IMR-90 (cell line): Measurements from ENCODE around the gene CHAC1. TPM values are rescaled to one million over a fixed set of nuclear protein-coding genes. Genes with fewer than 3 reads are reported as not detected.

ENCODE experiments used
- ATAC-seq: fragments of 200-7000 bp; cut with Tn5 transposase; 2 replicates; pipeline ENCODE4 v1.9.1; 2020; ENCODE audit warnings: low read depth, mild to moderate bottlenecking, moderate library complexity
- BruUV-seq: library from RNA; stranded (reverse); fragments of 400-500 nt; replicated peaks from 2 replicates; lab custom pipeline; 2021; lab: Mats Ljungman, UMichigan
- CTCF ChIA-PET: fragments of 300-600 bp; formaldehyde crosslinking; extraction: SDS; loops from one replicate; lab custom pipeline; 2021; ENCODE audit warnings: antibody characterized with exemption; lab: Yijun Ruan, JAX
- POLR2A ChIA-PET: fragments of 300-600 bp; sonication (Branson Sonifier 250); formaldehyde crosslinking; loops from one replicate; lab custom pipeline; 2022; ENCODE audit warnings: antibody characterized with exemption; ENCODE audit not compliant: unreplicated experiment; lab: Charles Lee
- DNase-seq: peaks from one replicate; pipeline ENCODE4 v3.0.0; 2013
- H2AFZ ChIP-seq: replicated peaks from 2 replicates; pipeline ENCODE3; 2013; ENCODE audit warnings: low read length, mild to moderate bottlenecking; ENCODE audit not compliant: poor library complexity
- H2AK5ac ChIP-seq: 2 replicates; pipeline ENCODE4 v1.6.1; 2013; ENCODE audit warnings: low read depth, low read length, inconsistent platforms
- H2AK9ac ChIP-seq: replicated peaks from 2 replicates; pipeline ENCODE3; 2013; ENCODE audit warnings: mild to moderate bottlenecking, low read depth, low read length, moderate library complexity; ENCODE audit not compliant: poor library complexity
- H2BK120ac ChIP-seq: 2 replicates; pipeline ENCODE4 v1.6.1; 2013; ENCODE audit warnings: low read depth, low read length, inconsistent platforms
- H2BK15ac ChIP-seq: 3 replicates; pipeline ENCODE4 v1.6.1; 2013; ENCODE audit warnings: low read depth, low read length, inconsistent platforms
- H2BK20ac ChIP-seq: 2 replicates; pipeline ENCODE4 v1.6.1; 2013; ENCODE audit warnings: low read depth, mild to moderate bottlenecking, inconsistent platforms, low read length, moderate library complexity
- H2BK5ac ChIP-seq: 2 replicates; pipeline ENCODE4 v1.6.1; 2013; ENCODE audit warnings: mild to moderate bottlenecking, low read depth, low read length, inconsistent platforms; ENCODE audit not compliant: poor library complexity, severe bottlenecking
- H3K14ac ChIP-seq: replicated peaks from 2 replicates; pipeline ENCODE4 v1.6.1; 2013; ENCODE audit warnings: low read depth, low read length, inconsistent platforms
- H3K18ac ChIP-seq: 2 replicates; pipeline ENCODE4 v1.6.1; 2013; ENCODE audit warnings: low read depth, low read length, control low read depth
- H3K23ac ChIP-seq: 2 replicates; pipeline ENCODE4 v1.6.1; 2013; ENCODE audit warnings: low read depth, low read length, inconsistent platforms
- H3K27ac ChIP-seq: 2 replicates; pipeline ENCODE4 v1.5.1; 2013; ENCODE audit warnings: mild to moderate bottlenecking, control low read depth, low read length; ENCODE audit not compliant: insufficient read depth
- H3K27me3 ChIP-seq: 2 replicates; pipeline ENCODE4 v1.6.1; 2013; ENCODE audit warnings: low read length; ENCODE audit not compliant: control insufficient read depth, insufficient read depth
- H3K36me3 ChIP-seq: 2 replicates; pipeline ENCODE4 v1.6.1; 2013; ENCODE audit warnings: low read length, mixed read lengths; ENCODE audit not compliant: control insufficient read depth, insufficient read depth
- H3K4ac ChIP-seq: 2 replicates; pipeline ENCODE4 v1.6.1; 2013; ENCODE audit warnings: low read depth, low read length, inconsistent platforms
- H3K4me1 ChIP-seq: 2 replicates; pipeline ENCODE4 v1.6.1; 2013; ENCODE audit warnings: low read length, mixed read lengths; ENCODE audit not compliant: control insufficient read depth, insufficient read depth
- H3K4me2 ChIP-seq: 2 replicates; pipeline ENCODE4 v1.6.1; 2013; ENCODE audit warnings: low read depth, mild to moderate bottlenecking, control low read depth, low read length, moderate library complexity
- H3K4me3 ChIP-seq: 2 replicates; pipeline ENCODE4 v1.5.1; 2013; ENCODE audit warnings: low read depth, mild to moderate bottlenecking, control low read depth, low read length, moderate library complexity; ENCODE audit not compliant: insufficient read depth
- H3K56ac ChIP-seq: 2 replicates; pipeline ENCODE4 v1.6.1; 2013; ENCODE audit warnings: low read length, inconsistent platforms; ENCODE audit not compliant: insufficient read depth; ENCODE audit errors: extremely low read depth
- H3K79me1 ChIP-seq, 2 experiments: 2 replicates each; pipeline ENCODE4 v1.6.1; 2013; ENCODE audit warnings: low read length in 2 of 2, inconsistent platforms in 1 of 2, low read depth in 1 of 2
- H3K9ac ChIP-seq: 2 replicates; pipeline ENCODE4 v1.6.1; 2013; ENCODE audit warnings: low read depth, low read length, control low read depth
- H3K9me1 ChIP-seq: 2 replicates; pipeline ENCODE4 v1.6.1; 2013; ENCODE audit warnings: low read length, inconsistent platforms; ENCODE audit not compliant: insufficient read depth
- H3K9me3 ChIP-seq: 2 replicates; pipeline ENCODE4 v1.6.1; 2013; ENCODE audit warnings: low read length; ENCODE audit not compliant: control insufficient read depth, insufficient read depth
- H4K20me1 ChIP-seq: 2 replicates; pipeline ENCODE4 v1.6.1; 2013; ENCODE audit warnings: low read length, inconsistent platforms; ENCODE audit not compliant: insufficient read depth
- H4K5ac ChIP-seq: 2 replicates; pipeline ENCODE4 v1.6.1; 2013; ENCODE audit warnings: mild to moderate bottlenecking, low read depth, low read length, control low read depth
- H4K8ac ChIP-seq, 2 experiments: 2 replicates each; pipeline ENCODE4 v1.6.1; 2013; ENCODE audit warnings: low read depth in 2 of 2, low read length in 2 of 2, control low read depth in 1 of 2, inconsistent platforms in 1 of 2
- H4K91ac ChIP-seq: 2 replicates; pipeline ENCODE4 v1.6.1; 2013; ENCODE audit warnings: low read depth, low read length, inconsistent platforms; ENCODE audit not compliant: insufficient read depth
- BHLHE40 ChIP-seq: fragments of 150-350 bp; IDR thresholded peaks from 2 replicates; pipeline ENCODE4 v1.6.1; 2016; ENCODE audit warnings: mild to moderate bottlenecking, low read depth, low read length
- CEBPB ChIP-seq: IDR thresholded peaks from 2 replicates; pipeline ENCODE4 v1.6.1; 2012; ENCODE audit warnings: low read depth, low read length, improper control_type of control experiment
- CHD1 ChIP-seq: IDR thresholded peaks from 2 replicates; pipeline ENCODE4 v1.6.1; 2012; ENCODE audit warnings: low read depth, low read length, improper control_type of control experiment
- FOS ChIP-seq: fragments of 150-350 bp; IDR thresholded peaks from 2 replicates; pipeline ENCODE4 v1.6.1; 2016; ENCODE audit warnings: low read depth, low read length
- MAFK ChIP-seq: IDR thresholded peaks from 2 replicates; pipeline ENCODE4 v1.6.1; 2012; ENCODE audit warnings: low read depth, low read length, improper control_type of control experiment
- MAZ ChIP-seq: IDR thresholded peaks from 2 replicates; pipeline ENCODE4 v1.6.1; 2012; ENCODE audit warnings: low read depth, mild to moderate bottlenecking, low read length, improper control_type of control experiment, moderate library complexity, borderline replicate concordance
- MXI1 ChIP-seq: IDR thresholded peaks from 2 replicates; pipeline ENCODE4 v1.6.1; 2012; ENCODE audit warnings: low read depth, mild to moderate bottlenecking, low read length, moderate library complexity, borderline replicate concordance
- NFE2L2 ChIP-seq: fragments of 150-350 bp; IDR thresholded peaks from 2 replicates; pipeline ENCODE4 v1.6.1; 2016; ENCODE audit warnings: low read depth, mild to moderate bottlenecking, low read length
- RAD21 ChIP-seq: IDR thresholded peaks from 2 replicates; pipeline ENCODE4 v1.6.1; 2012; ENCODE audit warnings: low read length, improper control_type of control experiment
- RCOR1 ChIP-seq: IDR thresholded peaks from 2 replicates; pipeline ENCODE4 v1.6.1; 2012; ENCODE audit warnings: mild to moderate bottlenecking, low read length, improper control_type of control experiment; ENCODE audit not compliant: insufficient replicate concordance
- RFX5 ChIP-seq: IDR thresholded peaks from 2 replicates; pipeline ENCODE4 v1.8.0; 2012; ENCODE audit warnings: low read depth, mild to moderate bottlenecking, low read length, moderate library complexity
- SMC3 ChIP-seq: fragments of 150-350 bp; IDR thresholded peaks from 2 replicates; pipeline ENCODE4 v1.6.1; 2016; ENCODE audit warnings: low read depth, mild to moderate bottlenecking, antibody characterized with exemption, low read length, moderate library complexity
- WGBS, 2 experiments: methylation state at CpG; one replicate each; pipeline versions ENCODE4 v1.1.5 to v1.1.7; 2013; ENCODE audit warnings: missing lambda C conversion rate in 2 of 2; ENCODE audit not compliant: insufficient read length in 1 of 2; ENCODE audit errors: extremely low coverage in 2 of 2; 5-methylcytosine and 5-hydroxymethylcytosine counted together
- dilution Hi-C: fragments of 300-500 bp; cut with HindIII; formaldehyde crosslinking; loops from one replicate; pipeline ENCODE4 v1.14.3; 2018; ENCODE audit warnings: low sequenced_read_pairs; ENCODE audit not compliant: unreplicated experiment
- in situ Hi-C: fragments of 300-500 bp; cut with MboI; formaldehyde crosslinking; loops from 3 replicates; pipeline ENCODE4 v1.14.3; 2019; ENCODE audit warnings: low sequenced_read_pairs, inconsistent platforms, mixed read lengths
- intact Hi-C: fragments of 100-400 bp; cut with micrococcal nuclease; formaldehyde crosslinking; loops from 2 replicates; pipeline ENCODE4 v1.10.0; 2022
- polyA plus RNA-seq, 3 experiments: library from polyadenylated mRNA; depleted of rRNA; stranded (reverse); fragments of >200 nt; gene quantifications; 2 replicates each; pipeline ENCODE4 v1.2.3, GENCODE V29; 2012; ENCODE audit warnings: low replicate concordance in 1 of 3
- total RNA-seq: library from RNA; depleted of rRNA; stranded (reverse); fragments of >200 nt; gene quantifications from 2 replicates; pipeline ENCODE4 v1.2.3, GENCODE V29; 2012
- TF ChIP-seq, protein P1 (sequence below): fragments of 150-350 bp; IDR thresholded peaks from 2 replicates; pipeline ENCODE4 v1.6.1; 2017; ENCODE audit warnings: mild to moderate bottlenecking, antibody characterized with exemption, low read length, low read depth
- TF ChIP-seq, protein P2 (sequence below): conservative IDR thresholded peaks from 2 replicates; pipeline ENCODE4 v1.5.1; 2012; ENCODE audit warnings: mild to moderate bottlenecking, low read depth, low read length, improper control_type of control experiment

Gene CHAC1
- total and polyA plus RNA-seq, 2 of the 4 experiments (the other 2 are of a cell fraction) = 51.3 to 77.8 TPM

DNA sequence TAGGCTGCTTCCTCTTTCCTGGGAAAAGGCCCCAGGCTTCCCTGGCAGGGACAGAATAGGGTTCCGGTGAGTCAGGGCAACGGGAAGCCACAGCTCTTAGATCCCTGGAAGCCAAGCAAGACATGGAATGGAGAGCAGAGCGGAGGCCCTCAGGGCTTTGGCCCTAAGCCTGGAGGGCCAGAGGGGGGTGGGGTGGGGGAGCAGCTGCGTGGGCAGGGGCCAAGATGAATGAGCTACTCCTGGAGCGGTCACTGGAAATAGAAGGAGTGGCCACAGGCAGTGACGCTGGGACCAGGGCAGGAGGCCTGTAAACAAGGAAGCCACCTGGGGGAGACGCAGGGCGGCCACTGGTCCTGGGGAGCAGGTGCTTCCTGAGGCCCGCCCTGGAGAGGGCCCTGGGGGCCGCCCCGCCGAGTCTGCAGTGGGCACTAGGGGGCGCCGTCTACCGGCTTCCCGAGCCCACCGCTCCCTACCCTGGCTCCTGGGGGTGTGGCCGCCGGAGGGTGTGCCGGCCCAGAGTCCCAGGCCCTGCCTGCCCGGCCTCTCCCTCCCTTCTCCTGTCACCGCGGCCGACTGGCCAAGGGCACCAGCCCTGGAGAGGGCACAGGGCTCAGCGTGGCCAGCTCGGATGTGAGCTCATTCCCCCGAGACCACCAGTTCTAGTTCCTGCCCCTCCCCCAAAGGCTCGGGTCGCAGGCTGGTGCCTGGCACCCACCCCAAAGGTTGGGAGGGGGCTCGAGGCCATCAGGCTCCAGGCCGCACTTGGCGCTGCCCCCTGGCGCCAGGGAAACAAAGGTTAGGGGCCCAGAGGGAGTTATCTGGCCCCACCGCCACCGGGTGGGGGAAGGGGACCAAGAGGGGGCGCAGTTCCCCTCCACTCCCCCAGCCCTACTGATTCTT is 46.9 kb upstream of the CHAC1 start:
- Histone ChIP-seq H2BK20ac (peak overlapping the region; percentile 36; the same call in 1 of the 2 replicates), H2AK5ac (peak overlapping the region; percentile 74; the same call in 1 of the 2 replicates), H3K4me1 (peaks cover 18% of the 10 kb centered on the region), H3K27me3 (no peaks in the 10 kb centered on the region), H3K4me3 (peak overlapping the region; percentile 29), H2BK120ac (peak overlapping the region; percentile 80), H3K9ac (peak overlapping the region; percentile 57), H2BK15ac (peak overlapping the region; percentile 60; the same call in 1 of the 3 replicates), H3K18ac (peak overlapping the region; percentile 75), H3K36me3 (peaks cover 25% of the 10 kb centered on the region), H2AK9ac (peak overlapping the region; percentile 94), H3K9me3 (no peaks in the 10 kb centered on the region), H3K27ac (peak overlapping the region; percentile 78), H3K4ac (peak overlapping the region; percentile 89), H4K5ac (peak overlapping the region; percentile 62), H3K4me2 (peak overlapping the region; percentile 95), H3K23ac (no peak overlapping the region), H4K91ac (peak overlapping the region; percentile 57; the same call in 1 of the 2 replicates), H3K9me1 (peaks cover 6% of the 10 kb centered on the region; the same call in 1 of the 2 replicates), H4K8ac (peak overlapping the region; percentile 71 to 88), H3K14ac (peak overlapping the region; percentile 87), H3K79me1 (peaks cover 0 to 30% of the 10 kb centered on the region in 2 experiments; a peak in 2 of 4 replicates), H2AFZ (peak overlapping the region; percentile 90), H3K56ac (no peak overlapping the region), H2BK5ac (peak overlapping the region; percentile 84), H4K20me1 (peaks cover 21% of the 10 kb centered on the region)
- WGBS, 2 experiments = 2% methylated on average over 8 of the region's 36 CpGs; no CpG with 5 or more reads in 1 of the 2 experiments
- intact Hi-C loops = loop anchor here (1.0 to 10.0 kb wide), 3 partner anchors 106 to 208 kb away; partner anchors contain the start of gene INO80
- in situ Hi-C loops = loop anchor here (10.0 kb wide), 1 partner anchor 118 kb away; no protein-coding TSS in a partner anchor
- DNase-seq = peak; percentile 96
- BruUV-seq = no TSS peak
- ChIA-PET CTCF (interaction anchor here (0.5 to 2.4 kb wide), 15 partner anchors 12 to 280 kb away, joined by 3 to 15 read pairs (median 4); partner anchors contain the start of genes DLL4 and VPS18), POLR2A (interaction anchor here (0.5 kb wide), 1 partner anchor 86 kb away, joined by 3 read pairs; no protein-coding TSS in a partner anchor)
- peak; percentile 80 for ATAC-seq
- dilution Hi-C loops = no loop called here
- TF ChIP-seq, protein P1, sequence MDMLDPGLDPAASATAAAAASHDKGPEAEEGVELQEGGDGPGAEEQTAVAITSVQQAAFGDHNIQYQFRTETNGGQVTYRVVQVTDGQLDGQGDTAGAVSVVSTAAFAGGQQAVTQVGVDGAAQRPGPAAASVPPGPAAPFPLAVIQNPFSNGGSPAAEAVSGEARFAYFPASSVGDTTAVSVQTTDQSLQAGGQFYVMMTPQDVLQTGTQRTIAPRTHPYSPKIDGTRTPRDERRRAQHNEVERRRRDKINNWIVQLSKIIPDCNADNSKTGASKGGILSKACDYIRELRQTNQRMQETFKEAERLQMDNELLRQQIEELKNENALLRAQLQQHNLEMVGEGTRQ = no peak
- TF ChIP-seq CEBPB (no peak), SMC3 (peak; percentile 61), MAFK (no peak), RAD21 (peak; percentile 81), FOS (no peak), MXI1 (peak; percentile 67; the same call in 1 of the 2 replicates), RFX5 (no peak), CHD1 (no peak), RCOR1 (peak; percentile 66), NFE2L2 (no peak), MAZ (0 out of 2 replicates have a peak, but pooled peaks have one; percentile 52), BHLHE40 (no peak)
- TF ChIP-seq, protein P2, sequence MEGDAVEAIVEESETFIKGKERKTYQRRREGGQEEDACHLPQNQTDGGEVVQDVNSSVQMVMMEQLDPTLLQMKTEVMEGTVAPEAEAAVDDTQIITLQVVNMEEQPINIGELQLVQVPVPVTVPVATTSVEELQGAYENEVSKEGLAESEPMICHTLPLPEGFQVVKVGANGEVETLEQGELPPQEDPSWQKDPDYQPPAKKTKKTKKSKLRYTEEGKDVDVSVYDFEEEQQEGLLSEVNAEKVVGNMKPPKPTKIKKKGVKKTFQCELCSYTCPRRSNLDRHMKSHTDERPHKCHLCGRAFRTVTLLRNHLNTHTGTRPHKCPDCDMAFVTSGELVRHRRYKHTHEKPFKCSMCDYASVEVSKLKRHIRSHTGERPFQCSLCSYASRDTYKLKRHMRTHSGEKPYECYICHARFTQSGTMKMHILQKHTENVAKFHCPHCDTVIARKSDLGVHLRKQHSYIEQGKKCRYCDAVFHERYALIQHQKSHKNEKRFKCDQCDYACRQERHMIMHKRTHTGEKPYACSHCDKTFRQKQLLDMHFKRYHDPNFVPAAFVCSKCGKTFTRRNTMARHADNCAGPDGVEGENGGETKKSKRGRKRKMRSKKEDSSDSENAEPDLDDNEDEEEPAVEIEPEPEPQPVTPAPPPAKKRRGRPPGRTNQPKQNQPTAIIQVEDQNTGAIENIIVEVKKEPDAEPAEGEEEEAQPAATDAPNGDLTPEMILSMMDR = peak; percentile 82
